Activated B cell treated with CpG ODN at 0.5 μM for 24 hours (primary cell): ENCODE results near the gene CEP76. TPM values are rescaled to one million over a fixed set of nuclear protein-coding genes. Genes with fewer than 3 reads are reported as not detected.
"Not testable (repeated sequence)": the region's sequence is repeated elsewhere in the genome, so short reads cannot be mapped to it uniquely, and the experiment has no call there.

Source experiments
- ATAC-seq: fragments of 200-7000 bp; cut with Tn5 transposase; one replicate; pipeline ENCODE4 v1.10.0; 2021; ENCODE audit warnings: low read depth, mild to moderate bottlenecking, moderate library complexity
- CTCF ChIA-PET: fragments of 350-600 bp; sonication (Branson Sonifier 250); formaldehyde crosslinking; loops from one replicate; lab custom pipeline; 2021; ENCODE audit warnings: antibody characterized with exemption; lab: Charles Lee
- POLR2A ChIA-PET: fragments of 350-600 bp; sonication (Branson Sonifier 250); formaldehyde crosslinking; loops from one replicate; lab custom pipeline; 2021; ENCODE audit warnings: antibody characterized with exemption; lab: Charles Lee
- DNase-seq: peaks from one replicate; pipeline ENCODE4 v3.0.0; 2022
- H3K27ac Mint-ChIP-seq: one replicate; pipeline ENCODE4 v1.8.0; 2020; ENCODE audit warnings: mixed read lengths
- H3K27me3 Mint-ChIP-seq: one replicate; pipeline ENCODE4 v1.8.0; 2021; ENCODE audit warnings: mixed read lengths
- H3K36me3 Mint-ChIP-seq: one replicate; pipeline ENCODE4 v1.8.0; 2021; ENCODE audit warnings: low read depth, mixed read lengths
- H3K4me1 Mint-ChIP-seq: one replicate; pipeline ENCODE4 v1.8.0; 2021; ENCODE audit warnings: mixed read lengths
- H3K4me3 Mint-ChIP-seq: one replicate; pipeline ENCODE4 v1.8.0; 2020; ENCODE audit warnings: mild to moderate bottlenecking, mixed read lengths
- H3K9me3 Mint-ChIP-seq: one replicate; pipeline ENCODE4 v1.8.0; 2020; ENCODE audit warnings: mixed read lengths
- intact Hi-C: fragments of 100-400 bp; cut with micrococcal nuclease; formaldehyde crosslinking; loops from one replicate; pipeline ENCODE4 v1.15.1; 2024
- total RNA-seq: library from RNA; stranded (reverse); gene quantifications from 2 replicates; pipeline ENCODE4 v1.2.3, GENCODE V29; 2022
- TF ChIP-seq, protein P1 (sequence below): fragments of 200-600 bp; IDR thresholded peaks from one replicate; pipeline ENCODE4 v1.8.0; 2022; ENCODE audit warnings: antibody characterized with exemption, mild to moderate bottlenecking

CEP76 gene
- total RNA-seq, 1 donor from 2014 or later, result 6.9 TPM

DNA sequence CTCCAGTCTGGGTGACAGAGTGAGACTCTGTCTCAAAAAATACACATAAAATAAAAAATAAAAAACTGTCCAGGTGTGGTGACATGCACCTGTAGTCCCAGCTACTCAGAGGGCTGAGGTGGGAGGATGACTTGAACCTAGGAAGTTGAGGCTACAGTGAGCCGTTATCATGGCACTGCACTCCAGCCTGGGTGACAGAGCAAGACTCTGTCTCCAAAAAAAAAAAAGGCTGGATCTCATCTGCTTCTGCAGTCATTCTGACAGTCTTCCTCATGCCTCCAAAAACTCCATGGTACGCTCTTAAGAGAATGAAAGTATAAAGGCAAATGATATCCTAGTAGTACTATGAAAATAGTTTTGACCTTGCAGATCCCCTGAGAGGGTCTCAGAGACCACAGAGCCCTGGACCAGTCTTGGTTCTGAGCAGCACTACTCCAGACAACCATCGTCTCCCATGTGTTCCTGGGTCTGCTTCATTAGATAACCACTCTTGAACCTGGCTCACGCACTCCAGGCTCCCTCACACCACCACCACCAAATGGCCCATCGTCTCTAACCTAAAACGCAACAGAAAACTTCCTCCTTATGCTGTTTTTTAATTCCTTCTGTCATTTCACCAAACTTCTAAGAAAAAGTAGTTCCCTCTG, 70.6 kb downstream of the CEP76 start:
- no peaks in the 10 kb centered on the region for H3K4me1 Mint-ChIP-seq
- CTCF ChIA-PET, result no interaction called here
- H3K9me3 Mint-ChIP-seq, result no peaks in the 10 kb centered on the region
- POLR2A ChIA-PET, result no interaction called here
- no peak overlapping the region for H3K27ac Mint-ChIP-seq
- intact Hi-C loops, result no loop called here
- ATAC-seq, result no peak
- DNase-seq, result no peak
- H3K36me3 Mint-ChIP-seq, result no peaks in the 10 kb centered on the region
- TF ChIP-seq, protein P1, sequence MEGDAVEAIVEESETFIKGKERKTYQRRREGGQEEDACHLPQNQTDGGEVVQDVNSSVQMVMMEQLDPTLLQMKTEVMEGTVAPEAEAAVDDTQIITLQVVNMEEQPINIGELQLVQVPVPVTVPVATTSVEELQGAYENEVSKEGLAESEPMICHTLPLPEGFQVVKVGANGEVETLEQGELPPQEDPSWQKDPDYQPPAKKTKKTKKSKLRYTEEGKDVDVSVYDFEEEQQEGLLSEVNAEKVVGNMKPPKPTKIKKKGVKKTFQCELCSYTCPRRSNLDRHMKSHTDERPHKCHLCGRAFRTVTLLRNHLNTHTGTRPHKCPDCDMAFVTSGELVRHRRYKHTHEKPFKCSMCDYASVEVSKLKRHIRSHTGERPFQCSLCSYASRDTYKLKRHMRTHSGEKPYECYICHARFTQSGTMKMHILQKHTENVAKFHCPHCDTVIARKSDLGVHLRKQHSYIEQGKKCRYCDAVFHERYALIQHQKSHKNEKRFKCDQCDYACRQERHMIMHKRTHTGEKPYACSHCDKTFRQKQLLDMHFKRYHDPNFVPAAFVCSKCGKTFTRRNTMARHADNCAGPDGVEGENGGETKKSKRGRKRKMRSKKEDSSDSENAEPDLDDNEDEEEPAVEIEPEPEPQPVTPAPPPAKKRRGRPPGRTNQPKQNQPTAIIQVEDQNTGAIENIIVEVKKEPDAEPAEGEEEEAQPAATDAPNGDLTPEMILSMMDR, result no peak
- H3K27me3 Mint-ChIP-seq, result peaks cover 9% of the 10 kb centered on the region
- no peak overlapping the region for H3K4me3 Mint-ChIP-seq

DNA sequence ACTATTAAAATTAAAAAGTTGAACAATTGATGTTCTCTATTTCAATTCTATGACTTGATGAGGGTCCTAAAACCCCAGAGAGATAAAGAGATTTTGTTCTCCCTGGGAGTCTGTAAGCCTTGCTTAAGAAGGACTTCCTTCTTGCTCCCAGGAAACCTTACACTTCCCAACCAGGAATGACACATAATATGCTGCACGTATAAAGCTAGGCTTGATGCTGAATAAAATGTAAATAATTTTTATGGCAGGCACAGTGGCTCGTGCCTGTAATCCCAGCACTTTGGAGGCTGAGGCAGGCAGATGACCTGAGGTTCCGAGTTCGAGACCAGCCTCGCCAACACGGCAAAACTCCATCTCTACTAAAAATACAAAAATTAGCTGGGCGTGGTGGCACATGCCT, 72.4 kb downstream of the CEP76 start:
- POLR2A ChIA-PET, result no interaction called here
- Mint-ChIP-seq H3K4me3 (no peak overlapping the region), H3K36me3 (no peaks in the 10 kb centered on the region), H3K27ac (no peak overlapping the region), H3K27me3 (peaks cover 7% of the 10 kb centered on the region), H3K9me3 (no peaks in the 10 kb centered on the region), H3K4me1 (no peaks in the 10 kb centered on the region)
- intact Hi-C loops, result no loop called here
- TF ChIP-seq, protein P1, result no peak
- CTCF ChIA-PET, result no interaction called here
- no peak for ATAC-seq
- no peak for DNase-seq

DNA sequence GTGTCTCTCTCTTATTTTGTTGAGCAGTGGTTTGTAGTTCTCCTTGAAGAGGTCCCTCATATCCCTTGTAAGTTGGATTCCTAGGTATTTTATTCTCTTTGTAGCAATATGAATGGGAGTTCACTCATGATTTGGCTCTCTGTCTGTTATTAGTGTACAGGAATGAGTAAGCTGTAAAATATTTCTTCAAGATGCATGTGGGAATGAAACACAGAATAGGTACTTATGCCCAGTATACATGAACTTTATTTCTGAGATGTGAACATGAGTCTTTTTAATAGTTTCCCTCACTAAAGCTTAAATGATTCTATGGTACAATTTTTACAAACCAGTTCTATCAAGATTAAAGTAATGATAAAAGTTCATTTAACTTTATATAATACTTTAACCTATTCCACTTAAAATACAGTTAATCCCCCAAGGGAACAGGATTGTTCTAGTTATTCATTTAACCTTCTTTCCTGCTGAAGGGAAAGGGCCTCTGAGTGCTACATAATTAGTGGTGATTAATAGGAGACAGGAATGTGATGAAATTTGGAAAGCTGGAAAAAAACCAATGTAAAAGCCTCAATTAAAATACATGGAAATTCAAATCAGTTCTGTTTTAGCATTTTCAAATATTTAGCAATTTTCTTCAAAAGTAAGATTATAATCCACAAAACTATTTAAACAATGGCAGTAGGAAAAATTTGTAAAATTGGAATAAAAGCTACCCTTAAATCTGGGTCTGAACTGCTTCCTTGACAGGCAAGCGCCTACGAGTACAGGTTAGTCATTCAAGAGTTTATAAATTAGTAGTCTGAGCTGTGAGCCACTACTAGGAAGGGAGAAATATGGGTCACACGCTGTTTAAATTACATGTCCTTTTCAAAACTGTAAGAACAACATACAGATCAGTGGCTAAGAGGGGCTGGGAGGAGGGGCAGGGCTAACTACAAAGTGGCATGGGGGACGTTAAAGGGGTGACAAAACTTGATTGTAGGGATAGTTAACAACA, 73.5 kb downstream of the CEP76 start:
- no peaks in the 10 kb centered on the region for H3K36me3 Mint-ChIP-seq
- no peaks in the 10 kb centered on the region for H3K4me1 Mint-ChIP-seq
- ATAC-seq, result no peak
- intact Hi-C loops, result no loop called here
- no peaks in the 10 kb centered on the region for H3K9me3 Mint-ChIP-seq
- no peak overlapping the region for H3K4me3 Mint-ChIP-seq
- peaks cover 7% of the 10 kb centered on the region for H3K27me3 Mint-ChIP-seq
- CTCF ChIA-PET, result no interaction called here
- POLR2A ChIA-PET, result no interaction called here
- no peak for DNase-seq
- TF ChIP-seq, protein P1, result no peak
- no peak overlapping the region for H3K27ac Mint-ChIP-seq

DNA sequence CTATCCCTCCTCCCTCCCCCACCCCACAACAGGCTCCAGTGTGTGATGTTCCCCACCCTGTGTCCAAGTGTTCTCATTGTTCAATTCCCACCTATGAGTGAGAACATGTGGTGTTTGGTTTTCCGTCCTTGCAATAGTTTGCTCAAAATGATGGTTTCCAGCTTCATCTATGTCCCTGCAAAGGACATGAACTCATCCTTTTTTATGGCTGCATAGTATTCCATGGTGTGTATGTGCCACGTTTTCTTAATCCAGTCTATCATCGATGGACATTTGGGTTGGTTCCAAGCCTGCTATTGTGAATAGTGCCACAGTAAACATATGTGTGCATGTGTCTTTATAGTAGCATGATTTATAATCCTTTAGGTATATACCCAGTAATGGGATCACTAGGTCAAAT, 75.3 kb downstream of the CEP76 start:
- POLR2A ChIA-PET, H3K4me1 Mint-ChIP-seq, ATAC-seq, H3K9me3 Mint-ChIP-seq, DNase-seq, intact Hi-C loops, H3K4me3 Mint-ChIP-seq, H3K27ac Mint-ChIP-seq, H3K27me3 Mint-ChIP-seq, H3K36me3 Mint-ChIP-seq, CTCF ChIA-PET: not testable (repeated sequence)

DNA sequence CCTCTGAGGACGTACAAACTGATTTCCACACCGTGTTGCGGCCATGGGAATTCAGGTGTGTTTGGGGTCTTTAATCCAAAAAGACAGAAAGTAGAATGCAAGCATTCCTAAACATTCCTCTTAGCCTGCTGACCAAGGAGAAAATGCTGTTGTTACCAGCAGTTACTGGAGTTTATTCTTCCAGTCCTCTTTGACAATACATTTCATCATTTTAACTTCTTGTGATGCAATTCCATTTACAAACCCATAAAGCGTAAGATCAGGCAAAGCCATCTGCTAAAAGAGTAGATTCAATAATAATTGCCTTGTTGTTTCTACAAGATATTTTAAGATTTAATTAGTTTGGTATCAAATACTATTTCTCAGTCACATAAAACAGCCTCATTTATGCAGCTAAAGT, 77.3 kb downstream of the CEP76 start:
- H3K4me3 Mint-ChIP-seq, result no peak overlapping the region
- intact Hi-C loops, result no loop called here
- TF ChIP-seq, protein P1, result no peak
- peaks cover 8% of the 10 kb centered on the region for H3K27me3 Mint-ChIP-seq
- H3K4me1 Mint-ChIP-seq, result no peaks in the 10 kb centered on the region
- ChIA-PET CTCF (no interaction called here), POLR2A (no interaction called here)
- H3K9me3 Mint-ChIP-seq, result peaks cover 4% of the 10 kb centered on the region
- DNase-seq (no peak), ATAC-seq (no peak)
- H3K36me3 Mint-ChIP-seq, result no peaks in the 10 kb centered on the region
- no peak overlapping the region for H3K27ac Mint-ChIP-seq

Other genes with a start within 250 kb of the CEP76 start
- 2.5 and 2.9 TPM in 2 replicates for gene SPIRE1, start 44.6 kb downstream of the CEP76 start, total RNA-seq
- 67.4 and 69.1 TPM in 2 replicates for gene PSMG2, start 319 bp upstream of the CEP76 start, total RNA-seq
- 66.4 and 76.5 TPM in 2 replicates for gene PTPN2, start 181.5 kb upstream of the CEP76 start, total RNA-seq
- 67.0 and 79.3 TPM in 2 replicates for gene SEH1L, start 245.3 kb upstream of the CEP76 start, total RNA-seq